Stimulated activated CD8-positive, alpha-beta memory T cell treated with anti-CD3 and anti-CD28 coated beads, Interleukin-12 subunit alpha, Interleukin-12 subunit beta, amount 100 ng/mL, for 1 hour (primary cell): ENCODE data around the gene TNFSF11.
"Not testable (repeated sequence)": the region's sequence is repeated elsewhere in the genome, so short reads cannot be mapped to it uniquely, and the experiment has no call there.

Source experiments
- DNase-seq: peaks from one replicate; pipeline ENCODE4 v3.0.0-alpha.2; 2020; ENCODE audit warnings: low read depth

Gene TNFSF11

GRCh38 chr13:42574011-42574410 is at the start of gene TNFSF11:
TSS of gene TNFSF11 (plus strand) at chr13:42574152. CDS start at chr13:42574304, 152 bp downstream.
- DNase-seq: no peak

GRCh38 chr13:42524487-42525034 is 49.4 kb upstream of the TNFSF11 start:
- no peak for DNase-seq

- no peak for DNase-seq
Observed at GRCh38 chr13:42525035-42525504, 48.9 kb upstream of the TNFSF11 start.

GRCh38 chr13:42526276-42526675 is 47.7 kb upstream of the TNFSF11 start:
- no peak for DNase-seq

DNA sequence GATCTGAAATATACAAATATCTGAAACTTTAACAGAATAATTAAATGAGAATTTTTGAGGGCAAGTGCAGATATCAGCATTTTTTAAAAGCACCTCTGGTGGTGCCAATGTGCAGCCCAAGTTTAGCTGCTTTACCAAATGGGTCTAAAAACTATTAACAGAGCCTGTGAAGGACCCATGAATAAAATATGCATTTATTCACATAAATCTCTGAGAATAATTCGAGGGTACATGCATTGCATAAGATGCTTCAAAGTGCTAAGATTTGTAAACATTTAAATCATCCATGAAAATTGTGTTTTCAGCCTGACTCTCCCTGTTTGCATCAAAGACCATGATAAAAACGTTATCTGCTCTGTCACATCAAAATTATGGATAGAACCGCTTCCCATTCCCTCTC is 47.1 kb upstream of the TNFSF11 start:
- DNase-seq: no peak

DNA sequence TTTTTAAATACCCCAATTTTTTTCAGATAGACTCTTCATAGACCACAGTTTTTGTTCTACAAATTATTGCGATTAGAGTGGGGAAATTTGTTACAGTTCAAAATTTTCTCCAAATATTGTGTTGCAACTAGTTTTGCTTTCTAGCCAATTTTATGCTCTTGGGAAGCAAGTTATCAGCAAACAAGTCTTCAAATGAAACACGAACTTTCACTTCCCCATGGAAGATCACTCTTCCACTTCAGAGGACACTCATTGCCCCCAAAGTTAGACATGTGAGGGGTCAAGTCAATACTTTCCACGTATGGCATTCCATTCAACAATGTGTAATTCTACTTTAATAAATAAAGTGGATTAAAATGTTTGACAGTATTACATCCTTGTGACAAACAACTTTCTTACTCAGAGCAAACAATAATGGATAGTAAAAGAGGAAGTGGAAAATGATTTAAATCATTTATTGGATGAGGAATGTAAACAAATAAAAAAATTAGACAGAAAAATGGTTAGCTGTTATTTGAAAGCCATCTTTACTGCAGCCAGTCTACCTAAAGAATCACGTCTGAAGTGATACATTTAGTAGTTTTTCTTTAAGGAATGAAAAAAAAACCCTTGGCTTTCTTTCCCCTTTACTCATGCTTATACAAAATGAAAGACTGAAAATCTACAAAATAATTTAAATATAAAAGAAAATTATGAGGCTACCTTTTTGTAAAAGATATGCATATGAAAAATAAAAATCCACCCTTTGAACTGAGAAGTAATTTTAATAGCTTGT is 41.2 kb upstream of the TNFSF11 start:
- DNase-seq: no peak

- no peak for DNase-seq
Observed at GRCh38 chr13:42533336-42533591, 40.7 kb upstream of the TNFSF11 start.

GRCh38 chr13:42534785-42535184 is 39.2 kb upstream of the TNFSF11 start:
- no peak for DNase-seq

- DNase-seq: no peak
Observed at GRCh38 chr13:42538996-42539395, 35.0 kb upstream of the TNFSF11 start.

DNA sequence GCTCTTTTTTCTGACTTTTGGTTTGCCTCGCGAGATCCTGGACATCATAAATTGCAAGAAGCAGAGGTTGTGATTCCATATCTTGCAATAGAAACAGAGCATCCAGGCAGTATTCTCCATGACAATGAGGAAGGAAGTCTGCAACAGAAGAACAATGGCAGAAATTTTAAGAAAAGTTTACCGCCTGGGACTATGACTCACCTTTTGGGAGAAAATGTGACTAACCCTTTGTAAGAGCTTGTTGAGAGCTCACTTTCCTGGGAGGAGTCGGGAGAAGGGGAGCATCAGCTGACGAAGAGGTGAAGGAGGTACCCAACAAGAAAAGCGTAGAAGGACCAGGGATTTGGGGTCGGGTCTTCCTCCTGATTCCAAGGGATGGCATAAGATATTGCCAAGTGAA is 34.3 kb upstream of the TNFSF11 start:
- no peak for DNase-seq

DNA sequence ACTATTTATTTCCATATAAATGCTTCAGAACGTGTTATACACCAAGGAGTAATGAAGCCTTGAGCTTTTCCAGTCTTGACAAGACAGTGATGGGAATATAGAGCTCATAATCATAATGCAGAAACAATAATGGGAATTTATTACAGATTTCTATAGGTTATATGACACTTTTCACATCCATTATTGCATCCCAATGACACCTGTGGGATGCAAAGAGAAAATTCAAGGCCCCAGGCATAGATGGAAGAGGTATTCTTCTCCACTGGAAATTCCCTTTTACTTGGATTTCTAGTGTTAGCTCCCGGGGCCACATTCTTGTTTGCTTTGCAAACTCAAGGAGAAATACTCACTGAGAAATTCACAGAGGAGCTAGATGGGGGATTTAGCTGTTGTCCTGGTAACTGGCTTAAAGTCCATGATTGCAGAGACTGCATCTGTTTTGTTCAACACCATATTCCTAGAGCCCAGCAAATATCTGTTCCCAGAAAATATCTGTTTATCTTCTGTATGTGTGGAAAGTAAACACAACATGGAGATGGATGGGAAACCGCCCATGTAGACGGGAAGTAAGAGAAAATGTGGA is 30.6 kb upstream of the TNFSF11 start:
- DNase-seq: no peak

DNA sequence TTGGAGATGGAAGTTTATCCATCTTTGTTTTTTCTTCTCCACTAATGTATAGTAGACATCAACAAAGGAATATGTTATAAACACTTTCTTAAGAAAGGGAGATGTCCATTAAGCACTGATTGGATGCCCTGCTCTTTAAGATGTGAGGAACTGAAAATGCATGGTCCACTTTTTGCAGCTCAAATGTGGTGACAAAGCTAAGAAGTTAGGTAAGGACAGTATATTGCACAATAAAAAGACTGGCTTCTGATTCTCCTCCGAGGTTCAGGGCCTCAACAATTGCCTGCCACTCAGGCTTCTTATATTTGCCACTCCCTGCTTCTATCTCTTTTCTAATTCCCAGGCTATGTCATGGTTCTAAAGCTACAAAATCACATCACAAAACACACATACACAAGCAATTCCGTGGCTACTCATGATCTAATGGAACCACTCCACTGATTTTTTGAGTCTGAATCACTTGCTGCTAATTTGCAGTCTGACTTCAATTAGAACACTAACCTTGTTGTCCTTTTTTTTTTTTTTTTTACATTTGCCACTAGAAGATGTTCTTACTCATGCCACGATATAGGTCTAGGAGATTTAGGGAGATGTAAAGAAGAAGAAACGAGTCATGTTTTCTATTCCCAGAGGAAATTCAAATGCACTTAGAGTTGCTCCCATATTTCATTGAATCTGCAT is 29.6 kb upstream of the TNFSF11 start:
- DNase-seq: no peak

DNA sequence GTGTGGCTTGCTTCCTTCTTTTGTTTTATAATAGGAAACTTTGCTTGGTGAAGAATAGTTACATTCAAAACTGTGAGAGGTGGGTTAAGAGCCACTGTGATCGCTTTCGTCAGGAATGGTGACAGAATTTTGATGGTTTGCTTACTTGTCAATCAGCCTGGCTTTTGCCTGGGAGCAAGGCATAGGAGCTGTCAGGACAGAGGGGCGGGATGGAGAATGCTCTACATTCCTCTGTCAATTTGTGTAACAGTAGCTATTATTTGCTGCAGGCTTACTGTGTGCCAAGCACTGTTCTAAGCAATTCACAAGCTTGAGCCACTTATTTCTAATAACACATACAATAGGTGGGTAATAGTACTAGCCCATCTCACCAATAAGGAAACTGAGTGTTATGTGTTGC is 28.1 kb upstream of the TNFSF11 start:
- DNase-seq: no peak

DNA sequence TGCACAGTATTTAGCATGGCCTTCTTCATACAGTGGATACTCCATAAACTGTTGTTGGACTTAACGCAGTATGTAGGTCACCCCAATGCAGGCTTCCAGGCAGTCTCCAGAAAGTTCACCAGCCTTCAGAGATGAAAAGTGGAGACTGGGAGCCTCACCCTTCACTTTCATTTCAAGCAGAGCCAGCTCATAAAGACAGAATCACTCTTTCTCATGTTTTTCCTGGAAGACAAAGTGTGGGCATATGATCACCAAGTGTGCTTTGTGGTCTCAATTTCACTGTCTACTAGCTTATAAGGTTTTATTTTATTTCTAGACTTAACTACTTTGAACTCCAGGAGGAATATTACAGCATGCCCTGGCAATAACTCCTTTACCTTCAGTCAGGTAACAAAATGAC is 26.3 kb upstream of the TNFSF11 start:
- no peak for DNase-seq

- DNase-seq: no peak
Observed at GRCh38 chr13:42548731-42549551, 25.0 kb upstream of the TNFSF11 start.

DNA sequence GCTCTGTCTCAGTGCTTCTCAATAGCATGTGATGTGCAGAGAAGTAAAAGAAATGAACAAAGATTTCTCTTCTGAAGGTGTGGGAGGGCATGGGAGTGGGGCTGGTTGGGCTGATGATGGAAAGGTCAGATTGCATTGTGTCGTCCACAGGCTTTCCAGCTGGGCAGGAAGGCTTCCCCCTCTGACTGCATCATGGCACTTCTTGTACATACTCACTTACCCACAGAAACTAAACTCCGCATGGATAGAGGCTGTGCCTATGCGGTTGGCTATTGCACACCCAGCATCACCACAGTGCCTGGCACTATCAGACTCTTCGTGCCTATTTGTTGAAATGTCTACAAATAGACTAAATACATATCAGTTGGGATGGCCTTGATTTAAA is 24.4 kb upstream of the TNFSF11 start:
- DNase-seq: no peak

- no peak for DNase-seq
Observed at GRCh38 chr13:42551611-42552010, 22.3 kb upstream of the TNFSF11 start.

DNA sequence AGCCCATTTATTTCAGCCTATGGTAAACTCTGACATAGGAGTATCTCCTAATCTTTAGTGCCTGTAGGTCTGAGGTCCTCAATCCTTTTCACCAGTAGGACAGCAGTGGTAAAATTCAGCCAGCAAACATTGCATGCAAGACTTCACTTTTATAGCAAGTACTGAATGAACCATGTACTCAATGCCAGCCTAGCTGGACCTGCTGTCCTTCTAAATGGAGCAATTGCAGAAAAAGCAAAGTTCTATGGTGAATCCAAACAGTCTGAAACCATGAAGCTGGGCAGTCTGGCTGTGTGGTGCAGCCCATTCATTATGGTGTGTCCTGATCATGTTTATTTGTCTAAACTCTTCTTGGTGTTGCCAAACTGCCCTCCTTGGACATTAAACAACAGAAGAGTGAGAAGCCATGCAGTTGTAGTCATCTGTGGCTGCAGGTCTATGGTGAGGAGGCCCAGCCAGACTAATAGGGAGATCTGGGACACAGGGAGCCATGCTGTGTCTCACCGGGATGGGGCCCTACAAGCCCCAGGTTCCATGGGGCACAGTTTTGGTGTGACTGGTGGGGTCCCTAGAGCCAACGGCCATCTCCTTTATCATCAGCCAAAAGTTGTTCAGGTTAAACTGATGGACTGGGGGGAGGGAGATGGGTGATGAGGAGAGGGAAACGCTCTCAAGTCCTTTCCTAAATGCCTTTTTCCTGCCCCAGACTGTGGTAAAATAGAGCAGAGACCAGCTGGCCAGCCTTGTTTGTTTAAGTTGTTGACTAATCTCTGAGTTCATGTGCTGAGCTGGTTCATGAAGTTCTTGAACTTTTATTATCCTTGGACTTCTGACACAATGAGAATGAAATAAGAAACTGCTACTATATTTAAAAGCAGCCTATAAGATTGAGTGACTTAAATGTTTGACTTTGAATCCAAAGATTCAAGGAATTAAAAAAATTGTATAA is 20.6 kb upstream of the TNFSF11 start:
- no peak for DNase-seq

DNA sequence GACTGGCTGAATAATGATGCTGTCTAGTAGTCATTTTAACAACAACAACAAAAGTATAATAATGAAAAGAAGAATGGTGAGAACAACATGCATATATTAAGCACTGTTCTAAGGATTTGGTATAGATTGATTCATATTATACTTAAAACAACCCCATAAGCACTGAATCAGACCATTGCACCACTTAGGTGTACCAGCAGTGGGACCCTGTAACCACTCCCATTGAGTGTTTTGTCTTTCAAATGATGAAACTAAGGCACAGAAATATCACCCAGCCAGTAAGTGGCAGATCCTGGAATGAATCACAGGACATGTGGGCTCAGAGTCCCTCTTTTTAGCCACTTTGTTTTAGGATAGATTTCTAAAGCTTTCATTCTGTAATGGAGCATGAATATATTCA is 14.9 kb upstream of the TNFSF11 start:
- DNase-seq: no peak

DNA sequence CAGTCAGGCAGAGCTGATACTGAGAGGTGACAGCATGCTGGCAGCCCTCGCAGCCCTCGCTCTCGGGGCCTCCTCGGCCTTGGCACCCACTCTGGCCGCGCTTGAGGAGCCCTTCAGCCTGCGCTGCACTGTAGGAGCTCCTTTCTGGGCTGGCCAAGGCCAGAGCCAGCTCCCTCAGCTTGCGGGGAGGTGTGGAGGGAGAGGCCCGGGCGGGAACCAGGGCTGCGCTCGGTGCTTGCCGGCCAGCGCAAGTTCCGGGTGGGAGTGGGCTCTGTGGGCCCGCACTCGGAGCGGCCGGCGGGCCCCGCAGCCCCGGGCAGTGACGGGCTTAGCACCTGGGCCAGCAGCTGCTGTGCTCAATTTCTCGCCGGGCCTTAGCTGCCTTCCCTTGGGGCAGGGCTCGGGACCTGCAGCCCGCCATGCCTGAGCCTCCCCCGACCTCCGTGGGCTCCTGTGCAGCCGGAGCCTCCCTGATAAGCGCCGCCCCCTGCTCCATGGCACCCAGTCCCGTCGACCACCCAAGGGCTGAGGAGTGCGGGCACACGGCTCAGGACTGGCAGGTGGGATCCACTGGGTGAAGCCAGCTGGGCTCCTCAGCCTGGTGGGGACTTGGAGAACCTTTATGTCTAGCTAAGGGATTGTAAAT is 14.3 kb upstream of the TNFSF11 start:
- not testable (repeated sequence) for DNase-seq

DNA sequence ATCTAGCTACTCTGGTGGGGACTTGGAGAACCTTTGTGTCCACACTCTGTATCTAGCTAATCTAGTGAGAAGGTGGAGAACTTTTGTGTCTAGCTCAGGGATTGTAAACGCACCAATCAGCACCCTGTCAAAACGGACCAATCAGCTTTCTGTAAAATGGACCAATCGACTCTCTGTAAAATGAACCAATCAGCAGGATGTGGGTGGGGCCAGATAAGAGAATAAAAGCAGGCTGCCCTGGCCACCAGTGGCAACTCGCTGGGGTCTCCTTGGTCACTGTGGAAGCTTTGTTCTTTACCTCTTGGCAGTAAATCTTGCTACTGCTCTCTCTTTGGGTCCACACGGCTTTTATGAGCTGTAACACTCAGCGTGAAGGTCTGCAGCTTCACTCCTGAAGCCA is 13.6 kb upstream of the TNFSF11 start:
- DNase-seq: not testable (repeated sequence)
